PC-3 (cell line): ENCODE data around the gene IFI35. TPM values are rescaled to one million over a fixed set of nuclear protein-coding genes. Genes with fewer than 3 reads are reported as not detected.

Source experiments
- ATAC-seq: fragments of 200-7000 bp; cut with Tn5 transposase; 2 replicates; pipeline ENCODE4 v1.9.1; 2020; ENCODE audit warnings: mild to moderate bottlenecking, moderate library complexity
- BruUV-seq: library from RNA; stranded (reverse); fragments of 400-500 nt; replicated peaks from 2 replicates; lab custom pipeline; 2021; lab: Mats Ljungman, UMichigan
- CTCF ChIA-PET: fragments of 300-600 bp; sonication (Branson Sonifier 250); formaldehyde crosslinking; loops from one replicate; lab custom pipeline; 2022; ENCODE audit warnings: antibody characterized with exemption; lab: Charles Lee
- POLR2A ChIA-PET: fragments of 300-600 bp; sonication (Branson Sonifier 250); formaldehyde crosslinking; loops from one replicate; lab custom pipeline; 2022; ENCODE audit warnings: antibody characterized with exemption; ENCODE audit not compliant: unreplicated experiment; lab: Charles Lee
- DNase-seq: peaks from one replicate; pipeline ENCODE4 v3.0.0-alpha.2; 2015
- H2AFZ ChIP-seq: fragments of 300-600 bp; sonication (generic); 2 replicates; pipeline ENCODE4 v1.6.0; 2016; ENCODE audit warnings: antibody characterized with exemption, low read length
- H3F3A ChIP-seq: fragments of 300-600 bp; sonication (generic); one replicate; pipeline ENCODE4 v1.6.0; 2017; ENCODE audit warnings: antibody characterized with exemption, low read length, control low read depth, mild to moderate bottlenecking; ENCODE audit not compliant: unreplicated experiment
- H3K27ac ChIP-seq: fragments of 300-600 bp; sonication (generic); 2 replicates; pipeline ENCODE4 v1.5.1; 2016; ENCODE audit warnings: mild to moderate bottlenecking, low read length
- H3K27me3 ChIP-seq: fragments of 300-600 bp; sonication (generic); 2 replicates; pipeline ENCODE4 v1.6.1; 2016; ENCODE audit warnings: low read length, mixed read lengths
- H3K36me3 ChIP-seq: fragments of 300-600 bp; sonication (generic); 2 replicates; pipeline ENCODE4 v1.6.1; 2016; ENCODE audit warnings: low read depth, mixed run types, low read length, mixed read lengths
- H3K4me1 ChIP-seq: fragments of 300-600 bp; sonication (generic); 2 replicates; pipeline ENCODE4 v1.5.1; 2016; ENCODE audit warnings: low read length; ENCODE audit not compliant: insufficient read depth
- H3K4me2 ChIP-seq: fragments of 300-600 bp; sonication (generic); 2 replicates; pipeline ENCODE4 v1.6.0; 2016; ENCODE audit warnings: low read length
- H3K4me3 ChIP-seq: fragments of 300-600 bp; sonication (generic); 2 replicates; pipeline ENCODE4 v1.5.1; 2016; ENCODE audit warnings: mild to moderate bottlenecking, low read length, mixed read lengths
- H3K79me2 ChIP-seq: fragments of 300-600 bp; sonication (generic); 2 replicates; pipeline ENCODE4 v1.6.1; 2017; ENCODE audit warnings: low read length, mixed read lengths
- H3K9ac ChIP-seq: fragments of 300-600 bp; sonication (generic); 2 replicates; pipeline ENCODE4 v1.6.0; 2016; ENCODE audit warnings: mild to moderate bottlenecking, low read length
- H3K9me2 ChIP-seq: fragments of 300-600 bp; sonication (generic); replicated peaks from 2 replicates; pipeline ENCODE4 v1.6.1; 2016; ENCODE audit warnings: mixed run types, low read length, mixed read lengths
- H3K9me3 ChIP-seq: fragments of 300-600 bp; sonication (generic); 2 replicates; pipeline ENCODE4 v1.6.1; 2016; ENCODE audit warnings: low read length, mixed read lengths
- H4K20me1 ChIP-seq: fragments of 300-600 bp; sonication (generic); 2 replicates; pipeline ENCODE4 v1.6.1; 2016; ENCODE audit warnings: low read length, mixed read lengths
- EZH2 ChIP-seq: fragments of 300-600 bp; sonication (generic); IDR thresholded peaks from one replicate; pipeline ENCODE4 v1.6.1; 2017; ENCODE audit warnings: antibody characterized with exemption, mild to moderate bottlenecking, low read length; ENCODE audit not compliant: unreplicated experiment
- EZH2phosphoT487 ChIP-seq: fragments of 300-600 bp; sonication (generic); IDR thresholded peaks from 2 replicates; pipeline ENCODE4 v1.6.1; 2018; ENCODE audit warnings: mild to moderate bottlenecking, antibody characterized with exemption, low read length, borderline replicate concordance
- intact Hi-C: fragments of 100-400 bp; cut with micrococcal nuclease; formaldehyde crosslinking; loops from 2 replicates; pipeline ENCODE4 v1.9.0; 2023
- total RNA-seq: library from RNA; depleted of rRNA; stranded (reverse); fragments of >200 nt; gene quantifications from 2 replicates; pipeline ENCODE4 v1.2.3, GENCODE V29; 2014
- TF ChIP-seq, protein P1 (sequence below): fragments of 300-600 bp; sonication (generic); conservative IDR thresholded peaks from 2 replicates; pipeline ENCODE4 v1.5.1; 2017; ENCODE audit warnings: antibody characterized with exemption, low read depth, mild to moderate bottlenecking, low read length

The IFI35 gene
- total RNA-seq, 1 experiment from 2014 or later: 12.3 TPM

DNA sequence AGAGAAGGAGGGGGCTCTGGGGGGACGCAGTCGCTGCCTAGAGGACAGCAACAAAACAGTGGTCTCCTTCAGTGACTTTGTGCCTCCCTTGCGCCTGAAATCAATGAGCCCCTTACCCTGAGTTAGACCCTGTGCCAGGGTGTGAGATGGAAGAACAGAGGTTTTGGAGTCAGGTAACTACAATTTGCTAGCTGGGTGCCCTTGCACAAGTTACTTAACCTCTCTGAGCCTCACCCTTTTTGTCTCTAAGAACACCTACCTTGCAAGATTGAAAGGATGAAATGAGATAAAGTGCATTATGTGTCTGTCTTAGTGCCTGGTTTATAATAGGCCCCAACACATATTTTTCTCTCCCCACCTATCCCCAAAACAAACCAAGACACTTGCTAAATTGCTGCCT lies 28.3 kb downstream of the IFI35 start:
- Histone ChIP-seq H3F3A (no peaks in the 10 kb centered on the region), H3K4me2 (no peak overlapping the region), H3K27ac (no peak overlapping the region), H3K27me3 (no peaks in the 10 kb centered on the region), H3K36me3 (no peaks in the 10 kb centered on the region), H2AFZ (no peak overlapping the region), H3K9me2 (no peaks in the 10 kb centered on the region), H3K9me3 (no peaks in the 10 kb centered on the region), H3K9ac (no peak overlapping the region), H3K79me2 (no peaks in the 10 kb centered on the region), H3K4me1 (no peaks in the 10 kb centered on the region), H4K20me1 (no peaks in the 10 kb centered on the region), H3K4me3 (no peak overlapping the region)
- intact Hi-C loops: no loop called here
- no TSS peak for BruUV-seq
- ATAC-seq (no peak), DNase-seq (no peak)
- TF ChIP-seq EZH2phosphoT487 (no peak), EZH2 (no peak)
- TF ChIP-seq, protein P1, sequence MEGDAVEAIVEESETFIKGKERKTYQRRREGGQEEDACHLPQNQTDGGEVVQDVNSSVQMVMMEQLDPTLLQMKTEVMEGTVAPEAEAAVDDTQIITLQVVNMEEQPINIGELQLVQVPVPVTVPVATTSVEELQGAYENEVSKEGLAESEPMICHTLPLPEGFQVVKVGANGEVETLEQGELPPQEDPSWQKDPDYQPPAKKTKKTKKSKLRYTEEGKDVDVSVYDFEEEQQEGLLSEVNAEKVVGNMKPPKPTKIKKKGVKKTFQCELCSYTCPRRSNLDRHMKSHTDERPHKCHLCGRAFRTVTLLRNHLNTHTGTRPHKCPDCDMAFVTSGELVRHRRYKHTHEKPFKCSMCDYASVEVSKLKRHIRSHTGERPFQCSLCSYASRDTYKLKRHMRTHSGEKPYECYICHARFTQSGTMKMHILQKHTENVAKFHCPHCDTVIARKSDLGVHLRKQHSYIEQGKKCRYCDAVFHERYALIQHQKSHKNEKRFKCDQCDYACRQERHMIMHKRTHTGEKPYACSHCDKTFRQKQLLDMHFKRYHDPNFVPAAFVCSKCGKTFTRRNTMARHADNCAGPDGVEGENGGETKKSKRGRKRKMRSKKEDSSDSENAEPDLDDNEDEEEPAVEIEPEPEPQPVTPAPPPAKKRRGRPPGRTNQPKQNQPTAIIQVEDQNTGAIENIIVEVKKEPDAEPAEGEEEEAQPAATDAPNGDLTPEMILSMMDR: no peak
- CTCF ChIA-PET: no interaction called here
- POLR2A ChIA-PET: interaction anchor here (0.7 kb wide), 1 partner anchor 8 kb away, joined by 8 read pairs; no protein-coding TSS in a partner anchor

DNA sequence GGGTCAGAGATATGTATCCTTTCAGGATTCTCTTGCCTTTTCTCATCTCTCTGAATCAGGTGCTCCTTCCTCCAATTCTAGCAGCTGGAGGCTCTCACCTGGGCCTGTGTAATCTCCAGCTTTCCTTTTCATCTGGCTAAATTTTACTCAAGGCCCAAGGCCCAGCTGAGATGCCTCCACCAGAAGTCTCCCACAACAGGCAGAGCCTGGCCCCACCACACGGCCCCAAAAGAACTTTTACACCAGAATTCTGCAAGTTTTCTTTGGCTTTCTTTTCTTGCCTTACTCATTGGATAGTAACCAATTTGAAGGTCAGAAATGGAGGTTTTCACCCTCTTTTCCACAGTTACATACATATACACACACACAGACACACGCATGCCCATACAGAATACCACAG lies 33.1 kb downstream of the IFI35 start:
- Histone ChIP-seq H3K79me2 (no peaks in the 10 kb centered on the region), H3K4me1 (no peaks in the 10 kb centered on the region), H2AFZ (no peak overlapping the region), H3K9me2 (no peaks in the 10 kb centered on the region), H3K27ac (no peak overlapping the region), H3K9me3 (no peaks in the 10 kb centered on the region), H3K4me2 (no peak overlapping the region), H3F3A (no peaks in the 10 kb centered on the region), H3K36me3 (no peaks in the 10 kb centered on the region; the same call in 1 of the 2 replicates), H3K9ac (no peak overlapping the region), H4K20me1 (no peaks in the 10 kb centered on the region), H3K27me3 (no peaks in the 10 kb centered on the region), H3K4me3 (no peak overlapping the region)
- POLR2A ChIA-PET: no interaction called here
- ATAC-seq (no peak), DNase-seq (no peak)
- no peak for TF ChIP-seq EZH2
- no peak for TF ChIP-seq EZH2phosphoT487
- TF ChIP-seq, protein P1: no peak
- intact Hi-C loops: no loop called here
- CTCF ChIA-PET: no interaction called here
- no TSS peak for BruUV-seq

DNA sequence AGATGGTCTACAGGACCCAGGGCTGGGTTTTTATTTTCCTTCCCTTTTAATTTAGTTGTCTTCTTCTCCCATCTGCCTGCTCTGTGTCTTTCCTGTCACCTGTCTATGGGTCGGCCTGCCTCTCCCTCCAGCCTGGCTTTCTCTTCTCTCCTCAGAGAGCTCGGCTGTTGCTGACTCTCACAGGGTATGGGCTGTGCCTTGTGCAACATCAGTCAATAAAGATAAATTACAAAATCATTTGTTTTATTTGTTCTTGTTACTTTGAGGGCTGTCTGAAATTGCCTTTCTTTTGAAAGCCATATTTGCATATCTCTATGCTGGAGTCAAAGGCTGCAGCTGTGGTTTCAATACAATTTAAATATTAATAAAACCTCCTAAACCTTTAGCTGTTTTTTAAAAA lies 34.1 kb downstream of the IFI35 start:
- Histone ChIP-seq H3F3A (no peaks in the 10 kb centered on the region), H3K4me2 (no peak overlapping the region), H3K9ac (no peak overlapping the region), H3K4me1 (no peaks in the 10 kb centered on the region), H3K9me2 (no peaks in the 10 kb centered on the region), H3K9me3 (no peaks in the 10 kb centered on the region), H2AFZ (no peak overlapping the region), H3K27me3 (no peaks in the 10 kb centered on the region), H3K79me2 (no peaks in the 10 kb centered on the region), H3K27ac (no peak overlapping the region), H3K4me3 (no peak overlapping the region), H3K36me3 (no peaks in the 10 kb centered on the region; the same call in 1 of the 2 replicates), H4K20me1 (no peaks in the 10 kb centered on the region)
- no peak for ATAC-seq
- ChIA-PET CTCF (no interaction called here), POLR2A (no interaction called here)
- intact Hi-C loops: no loop called here
- no peak for DNase-seq
- no TSS peak for BruUV-seq
- TF ChIP-seq EZH2phosphoT487: no peak
- TF ChIP-seq, protein P1: no peak
- no peak for TF ChIP-seq EZH2
